K562 (cell line): ENCODE measurements around the gene UBA52. TPM values are rescaled to one million over a fixed set of nuclear protein-coding genes. Genes with fewer than 3 reads are reported as not detected.
A peak's percentile ranks its signal among the peaks of the same experiment; 100 is the strongest.

Experiments
- ATAC-seq: fragments of 200-7000 bp; cut with Tn5 transposase; 3 replicates; pipeline ENCODE4 v1.9.1; 2020; ENCODE audit warnings: moderate library complexity
- BruUV-seq: library from RNA; stranded (reverse); fragments of 400-500 nt; replicated peaks from 2 replicates; lab custom pipeline; 2021; lab: Mats Ljungman, UMichigan
- CTCF ChIA-PET: fragments of 300-600 bp; formaldehyde crosslinking; extraction: SDS; loops from one replicate; lab custom pipeline; 2021; ENCODE audit warnings: low intra/inter-chr PET ratio; lab: Yijun Ruan, JAX
- POLR2A ChIA-PET: fragments of 300-600, 350-650 bp; sonication (Branson Sonifier 250); formaldehyde crosslinking; extraction: SDS; loops from one replicate; lab custom pipeline; 2021; ENCODE audit warnings: antibody characterized with exemption, inconsistent platforms; lab: Yijun Ruan, JAX
- DNase-seq, 4 experiments: peaks; one replicate each; pipeline versions ENCODE4 v3.0.0 to v3.0.0-alpha.2; 2011 to 2018; ENCODE audit warnings: low spot score in 3 of 4, mixed read lengths in 3 of 4; ENCODE audit errors: extremely low read depth in 1 of 4
- FAIRE-seq: peaks from 2 replicates; lab custom pipeline; 2011; peaks lifted over from hg19 to GRCh38; lab: Jason Lieb, UNC
- H2AFZ ChIP-seq: 2 replicates; pipeline ENCODE4 v1.6.0; 2011; ENCODE audit warnings: low read depth, low read length, control low read depth, inconsistent platforms
- H3K27ac ChIP-seq: fragments of 200-600 bp; 3 replicates; pipeline ENCODE4 v1.8.0; 2011; ENCODE audit warnings: low read depth, mild to moderate bottlenecking, control low read depth, inconsistent platforms, low read length, moderate library complexity, mixed read lengths; ENCODE audit errors: extremely low read depth
- H3K27me3 ChIP-seq, 2 experiments: fragments of 300-600 bp in 1 of 2; 2 replicates in 1 of 2; 3 replicates in 1 of 2; pipeline versions ENCODE4 v1.6.0 to v1.8.0; 2011; ENCODE audit warnings: inconsistent platforms in 2 of 2, low read length in 2 of 2, mild to moderate bottlenecking in 1 of 2, mixed read lengths in 1 of 2, moderate library complexity in 1 of 2; ENCODE audit not compliant: control insufficient read depth in 2 of 2, insufficient read depth in 2 of 2
- H3K36me3 ChIP-seq: fragments of 300-600 bp; 3 replicates; pipeline ENCODE4 v1.8.0; 2011; ENCODE audit warnings: mild to moderate bottlenecking, low read length, inconsistent platforms; ENCODE audit not compliant: control insufficient read depth, insufficient read depth
- H3K4me1 ChIP-seq, 2 experiments: fragments of 200-600 bp in 1 of 2; replicated peaks in 1 of 2; 2 replicates in 1 of 2; 3 replicates in 1 of 2; pipeline versions ENCODE4 v1.5.1 to v1.8.0; 2011; ENCODE audit warnings: inconsistent platforms in 2 of 2, low read length in 2 of 2, mild to moderate bottlenecking in 1 of 2, mixed read lengths in 1 of 2, moderate library complexity in 1 of 2; ENCODE audit not compliant: control insufficient read depth in 2 of 2, insufficient read depth in 2 of 2
- H3K4me2 ChIP-seq: 2 replicates; pipeline ENCODE4 v1.6.1; 2011; ENCODE audit warnings: low read length, control low read depth, inconsistent platforms, mixed read lengths; ENCODE audit not compliant: insufficient read depth
- H3K4me3 ChIP-seq: fragments of 200-600 bp; sonication (generic), shearing (Covaris generic); 2 replicates; pipeline ENCODE4 v1.5.1; 2016; ENCODE audit warnings: control low read depth, inconsistent platforms
- H3K79me2 ChIP-seq: fragments of 200-600 bp; 3 replicates; pipeline ENCODE4 v1.8.0; 2011; ENCODE audit warnings: low read length, inconsistent platforms; ENCODE audit not compliant: control insufficient read depth, insufficient read depth
- H3K9ac ChIP-seq, 2 experiments: 2 replicates each; pipeline versions ENCODE4 v1.6.0 to v1.6.1; 2011; ENCODE audit warnings: low read depth in 2 of 2, low read length in 2 of 2, control low read depth in 1 of 2, inconsistent platforms in 1 of 2, mild to moderate bottlenecking in 1 of 2, mixed read lengths in 1 of 2; ENCODE audit not compliant: insufficient read depth in 1 of 2
- H3K9me1 ChIP-seq: one replicate; pipeline ENCODE4 v1.6.0; 2011; ENCODE audit warnings: inconsistent platforms, mild to moderate bottlenecking, low read length, moderate library complexity; ENCODE audit not compliant: control insufficient read depth, insufficient read depth
- H3K9me3 ChIP-seq: replicated peaks from 2 replicates; pipeline ENCODE4 v1.5.1; 2011; ENCODE audit warnings: low read depth, low read length, inconsistent platforms; ENCODE audit not compliant: control insufficient read depth, insufficient read depth
- H4K20me1 ChIP-seq: replicated peaks from 2 replicates; pipeline ENCODE4 v1.6.1; 2011; ENCODE audit warnings: low read length, inconsistent platforms, mixed read lengths; ENCODE audit not compliant: control insufficient read depth, insufficient read depth
- BCOR ChIP-seq: fragments of 450-650 bp; IDR thresholded peaks from 2 replicates; pipeline ENCODE4 v1.6.1; 2016
- CBX1 ChIP-seq: sonication (generic); IDR thresholded peaks from 2 replicates; pipeline ENCODE4 v1.6.1; 2016; ENCODE audit warnings: antibody characterized with exemption, low read depth, mild to moderate bottlenecking
- CBX3 ChIP-seq, 2 experiments: IDR thresholded peaks; 1 replicate in 1 of 2; 2 replicates in 1 of 2; pipeline ENCODE4 v1.6.1; 2012; ENCODE audit warnings: inconsistent platforms in 2 of 2, low read length in 2 of 2, borderline replicate concordance in 1 of 2, control low read depth in 1 of 2
- KDM1A ChIP-seq, 2 experiments: fragments of 450-650 bp; IDR thresholded peaks; 2 replicates each; pipeline ENCODE4 v1.6.1; 2016; ENCODE audit warnings: mild to moderate bottlenecking in 2 of 2
- MAX ChIP-seq: sonication (generic); formaldehyde crosslinking; IDR thresholded peaks from 2 replicates; pipeline ENCODE4 v1.9.0; 2022; ENCODE audit warnings: mild to moderate bottlenecking, missing genetic modification reagents
- POLR2G ChIP-seq: fragments of 200-400 bp; formaldehyde crosslinking; IDR thresholded peaks from 2 replicates; pipeline ENCODE4 v1.6.1; 2017; ENCODE audit warnings: low read depth, mild to moderate bottlenecking, antibody characterized with exemption, low read length, moderate library complexity
- PTBP1 ChIP-seq: fragments of 200-400 bp; formaldehyde crosslinking; IDR thresholded peaks from 2 replicates; pipeline ENCODE4 v1.6.1; 2017; ENCODE audit warnings: low read depth, low read length
- RBFOX2 ChIP-seq: fragments of 200-400 bp; formaldehyde crosslinking; IDR thresholded peaks from 2 replicates; pipeline ENCODE4 v1.6.1; 2017; ENCODE audit warnings: low read depth, mild to moderate bottlenecking, low read length, moderate library complexity
- RBM25 ChIP-seq: fragments of 200-400 bp; formaldehyde crosslinking; IDR thresholded peaks from 2 replicates; pipeline ENCODE4 v1.6.1; 2018; ENCODE audit warnings: low read length, low read depth, moderate library complexity; ENCODE audit not compliant: severe bottlenecking
- RCOR1 ChIP-seq, 2 experiments: IDR thresholded peaks; 2 replicates each; pipeline ENCODE4 v1.6.1; 2012; ENCODE audit warnings: low read depth in 2 of 2, low read length in 2 of 2, borderline replicate concordance in 1 of 2, improper control_type of control experiment in 1 of 2
- SMARCA5 ChIP-seq: fragments of 450-650 bp; IDR thresholded peaks from 2 replicates; pipeline ENCODE4 v1.6.1; 2016
- TSHZ1 ChIP-seq: fragments of 250-450 bp; sonication (Bioruptor Pico); IDR thresholded peaks from 2 replicates; pipeline ENCODE4 v1.4.0; 2020; ENCODE audit warnings: mild to moderate bottlenecking, moderate library complexity
- ZBTB9 ChIP-seq: fragments of 450-650 bp; formaldehyde crosslinking; IDR thresholded peaks from 2 replicates; pipeline ENCODE4 v1.4.0; 2020; ENCODE audit warnings: mild to moderate bottlenecking, moderate library complexity
- WGBS: fragments of 100-300 bp; shearing (Covaris generic); methylation state at CpG from one replicate; pipeline ENCODE4 v1.1.6; 2016; ENCODE audit warnings: low coverage, mixed read lengths; ENCODE audit not compliant: insufficient coverage; ENCODE audit errors: missing lambda C conversion rate; 5-methylcytosine and 5-hydroxymethylcytosine counted together
- in situ Hi-C: fragments of 300-500 bp; cut with MboI; formaldehyde crosslinking; loops from 4 replicates; pipeline ENCODE4 v1.15.0; 2018; ENCODE audit warnings: inconsistent platforms, mixed read lengths
- intact Hi-C: fragments of 100-400 bp; cut with micrococcal nuclease; formaldehyde crosslinking; loops from 2 replicates; pipeline ENCODE4 v1.14.2; 2022
- polyA plus RNA-seq, 8 experiments: library from polyadenylated mRNA; depleted of rRNA in 4 of 8; stranded (reverse) in 5 of 8; unstranded in 3 of 8; fragments of >200 nt; fragmentation: Nextera tagmentation in 2 of 8; fragmentation: Illumina TruSeq in 1 of 8; extraction: Ambion mirVana in 2 of 8; extraction: Trizol in 1 of 8; gene quantifications; 2 replicates each; pipeline versions ENCODE4 v1.2.1 to v1.2.3, GENCODE V29; 2011 to 2014; ENCODE audit warnings: inconsistent platforms in 1 of 8, missing spikeins in 1 of 8
- total RNA-seq, 7 experiments: library from RNA; depleted of rRNA in 6 of 7; stranded (reverse); fragments of >200 nt in 6 of 7; fragmentation: Illumina TruSeq in 2 of 7; extraction: Trizol in 2 of 7; gene quantifications; 2 replicates each; pipeline versions ENCODE4 v1.2.1 to v1.2.3, GENCODE V29; 2011 to 2021; ENCODE audit warnings: low replicate concordance in 1 of 7
- TF ChIP-seq, protein P1 (sequence below): fragments of 450-650 bp; formaldehyde crosslinking; IDR thresholded peaks from 2 replicates; pipeline ENCODE4 v1.4.0; 2020; ENCODE audit warnings: mild to moderate bottlenecking, moderate library complexity

The UBA52 gene
- total and polyA plus RNA-seq, 9 of the 15 experiments (the other 6 are each of a cell fraction or from before 2014, with no cell fraction given): 1,110 to 2,751 (median 1,733) TPM

- FAIRE-seq (no peak), ATAC-seq (no peak), DNase-seq (peak in 1 of 4 experiments; percentile 9)
- H3K79me2 ChIP-seq: peaks cover 21% of the 10 kb centered on the region
- H3K9ac ChIP-seq: peak overlapping the region in 1 of 2 experiments; percentile 56; a peak in 2 of 4 replicates
- 84% methylated on average over 13 of the region's 21 CpGs for WGBS
- no peak overlapping the region for H3K4me3 ChIP-seq
- no TSS peak for BruUV-seq
- in situ Hi-C loops: no loop called here
- intact Hi-C loops: loop anchor here (5.0 kb wide), 1 partner anchor 136 kb away; no protein-coding TSS in a partner anchor
- ChIA-PET POLR2A (interaction anchor here (0.7 to 1.6 kb wide), 3 partner anchors 10 to 105 kb away, joined by 3 to 9 read pairs (median 8); partner anchors contain the start of gene ELL), CTCF (no interaction called here)
- no peaks in the 10 kb centered on the region for H3K9me3 ChIP-seq
- no peak overlapping the region for H2AFZ ChIP-seq
- peaks cover 18 to 42% of the 10 kb centered on the region in 2 experiments for H3K4me1 ChIP-seq
- H3K27me3 ChIP-seq: no peaks in the 10 kb centered on the region
- H4K20me1 ChIP-seq: peaks cover 3% of the 10 kb centered on the region; the same call in 1 of the 2 replicates
- H3K4me2 ChIP-seq: 0 out of 2 replicates have a peak overlapping the region, but pooled peaks have one; percentile 91
- H3K36me3 ChIP-seq: peaks cover 50% of the 10 kb centered on the region
- no peaks in the 10 kb centered on the region for H3K9me1 ChIP-seq
- H3K27ac ChIP-seq: no peak overlapping the region
- TF ChIP-seq PTBP1 (0 out of 2 replicates have a peak, but pooled peaks have one; percentile 61), RBM25 (peak; percentile 63), BCOR (peak; percentile 77), RCOR1 (IDR thresholded peaks at IDR 0.05; ENCODE audit: borderline replicate concordance in 1 of 2, low read depth in 2 of 2, low read length in 2 of 2) (no peak), POLR2G (0 out of 2 replicates have a peak, but pooled peaks have one; percentile 19), TSHZ1 (CRISPR knock-in tag) (no peak), KDM1A (IDR thresholded peaks at IDR 0.05) (peak; percentile 17 to 46; a peak in 2 of 4 replicates), ZBTB9 (CRISPR knock-in tag) (no peak), SMARCA5 (peak; percentile 69; the same call in 1 of the 2 replicates), CBX3 (IDR thresholded peaks at IDR 0.05; ENCODE audit: borderline replicate concordance in 1 of 2, low read length in 2 of 2) (peak in 1 of 2 experiments; percentile 10; a peak in 1 of 3 replicates), MAX (CRISPR knock-in tag) (0 out of 2 replicates have a peak, but pooled peaks have one; percentile 26), RBFOX2 (0 out of 2 replicates have a peak, but pooled peaks have one; percentile 1), CBX1 (0 out of 2 replicates have a peak, but pooled peaks have one; percentile 31)
- TF ChIP-seq, protein P1, sequence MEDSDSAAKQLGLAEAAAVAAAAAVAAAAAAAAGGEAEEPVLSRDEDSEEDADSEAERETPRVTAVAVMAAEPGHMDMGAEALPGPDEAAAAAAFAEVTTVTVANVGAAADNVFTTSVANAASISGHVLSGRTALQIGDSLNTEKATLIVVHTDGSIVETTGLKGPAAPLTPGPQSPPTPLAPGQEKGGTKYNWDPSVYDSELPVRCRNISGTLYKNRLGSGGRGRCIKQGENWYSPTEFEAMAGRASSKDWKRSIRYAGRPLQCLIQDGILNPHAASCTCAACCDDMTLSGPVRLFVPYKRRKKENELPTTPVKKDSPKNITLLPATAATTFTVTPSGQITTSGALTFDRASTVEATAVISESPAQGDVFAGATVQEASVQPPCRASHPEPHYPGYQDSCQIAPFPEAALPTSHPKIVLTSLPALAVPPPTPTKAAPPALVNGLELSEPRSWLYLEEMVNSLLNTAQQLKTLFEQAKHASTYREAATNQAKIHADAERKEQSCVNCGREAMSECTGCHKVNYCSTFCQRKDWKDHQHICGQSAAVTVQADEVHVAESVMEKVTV (CRISPR knock-in tag): no peak
These were observed 30.2 kb upstream of the UBA52 start for GRCh38 chr19:18541258-18541991.
